CD8-positive, alpha-beta memory T cell (primary cell): ENCODE results near the gene TNPO3. TPM values are rescaled to one million over a fixed set of nuclear protein-coding genes. Genes with fewer than 3 reads are reported as not detected.

Experiments used
- CTCF ChIA-PET: fragments of 350-600 bp; sonication (Branson Sonifier 250); formaldehyde crosslinking; loops from one replicate; lab custom pipeline; 2021; ENCODE audit warnings: antibody characterized with exemption; lab: Charles Lee
- POLR2A ChIA-PET: fragments of 350-600 bp; sonication (Branson Sonifier 250); formaldehyde crosslinking; loops from one replicate; lab custom pipeline; 2021; ENCODE audit warnings: antibody characterized with exemption; lab: Charles Lee
- DNase-seq, 5 donors: peaks; one replicate each; pipeline versions ENCODE4 v3.0.0 to v3.0.0-alpha.2; 2020 to 2022; ENCODE audit warnings: mixed read lengths in 1 of 5
- H3K27ac ChIP-seq: one replicate; pipeline ENCODE4 v1.7.0; 2013; ENCODE audit warnings: low read depth, mild to moderate bottlenecking, low read length, moderate library complexity
- H3K27me3 ChIP-seq: 2 replicates; pipeline ENCODE4 v1.7.0; 2013; ENCODE audit warnings: low read length, mild to moderate bottlenecking; ENCODE audit not compliant: insufficient read depth, poor library complexity, severe bottlenecking
- H3K36me3 ChIP-seq: 2 replicates; pipeline ENCODE4 v1.7.0; 2013; ENCODE audit warnings: mild to moderate bottlenecking, low read length, moderate library complexity; ENCODE audit not compliant: insufficient read depth
- H3K4me1 ChIP-seq: 2 replicates; pipeline ENCODE4 v1.7.0; 2013; ENCODE audit warnings: mild to moderate bottlenecking, low read length, moderate library complexity; ENCODE audit not compliant: insufficient read depth
- H3K4me3 ChIP-seq: 2 replicates; pipeline ENCODE4 v1.7.0; 2013; ENCODE audit warnings: mild to moderate bottlenecking, low read length
- H3K9me3 ChIP-seq: 2 replicates; pipeline ENCODE4 v1.7.0; 2013; ENCODE audit warnings: mild to moderate bottlenecking, low read length
- H3K27ac Mint-ChIP-seq, 8 donors: one replicate each; pipeline ENCODE4 v1.8.0; 2020 to 2021; ENCODE audit warnings: mixed read lengths in 8 of 8, mild to moderate bottlenecking in 6 of 8, inconsistent platforms in 3 of 8, moderate library complexity in 3 of 8
- H3K27me3 Mint-ChIP-seq, 2 donors: one replicate each; pipeline ENCODE4 v1.8.0; 2020 to 2021; ENCODE audit warnings: mixed read lengths in 2 of 2, mild to moderate bottlenecking in 1 of 2, moderate library complexity in 1 of 2
- H3K36me3 Mint-ChIP-seq, 3 donors: one replicate each; pipeline ENCODE4 v1.8.0; 2020 to 2021; ENCODE audit warnings: mixed read lengths in 3 of 3, inconsistent platforms in 1 of 3, mild to moderate bottlenecking in 1 of 3
- H3K4me1 Mint-ChIP-seq, 3 donors: one replicate each; pipeline ENCODE4 v1.8.0; 2020 to 2021; ENCODE audit warnings: mixed read lengths in 3 of 3, inconsistent platforms in 1 of 3, mild to moderate bottlenecking in 1 of 3
- H3K4me3 Mint-ChIP-seq, 7 donors: one replicate each; pipeline ENCODE4 v1.8.0; 2020 to 2021; ENCODE audit warnings: mixed read lengths in 7 of 7, mild to moderate bottlenecking in 6 of 7, moderate library complexity in 4 of 7, inconsistent platforms in 2 of 7
- H3K9me3 Mint-ChIP-seq, 5 donors: one replicate each; pipeline ENCODE4 v1.8.0; 2020 to 2022; ENCODE audit warnings: mixed read lengths in 5 of 5, mild to moderate bottlenecking in 3 of 5, moderate library complexity in 2 of 5, inconsistent platforms in 1 of 5
- polyA plus RNA-seq: library from polyadenylated mRNA; unstranded; fragments of 300-500 nt; fragmentation: Illumina TruSeq; gene quantifications from one replicate; pipeline ENCODE4 v1.2.3, GENCODE V29; 2021
- total RNA-seq, 2 experiments: library from RNA; stranded (reverse); gene quantifications; one replicate each; pipeline ENCODE4 v1.2.3, GENCODE V29; 2021

Gene TNPO3
- total and polyA plus RNA-seq, 3 experiments from 2014 or later, result 43.1 to 82.1 (median 80.5) TPM

- POLR2A ChIA-PET, result no interaction called here
- no peaks in the 10 kb centered on the region for H3K9me3 ChIP-seq
- H3K27me3 ChIP-seq, result peaks cover 19% of the 10 kb centered on the region
- H3K4me3 ChIP-seq, result no peak overlapping the region
- peaks cover 7 to 17% (median 13%) of the 10 kb centered on the region in 3 donors for H3K4me1 Mint-ChIP-seq
- no peak overlapping the region for H3K27ac Mint-ChIP-seq
- no peaks in the 10 kb centered on the region for H3K36me3 Mint-ChIP-seq
- no peaks in the 10 kb centered on the region for H3K4me1 ChIP-seq
- DNase-seq, result peak in 1 of 5 donors; percentile 21
- no peak overlapping the region for H3K27ac ChIP-seq
- no peaks in the 10 kb centered on the region for H3K36me3 ChIP-seq
- peaks cover 40 to 64% of the 10 kb centered on the region in 2 donors for H3K27me3 Mint-ChIP-seq
- H3K4me3 Mint-ChIP-seq, result no peak overlapping the region
- CTCF ChIA-PET, result interaction anchor here (1.6 kb wide), 2 partner anchors 180 to 252 kb away, joined by 3 to 4 read pairs; no protein-coding TSS in a partner anchor
- no peaks in the 10 kb centered on the region for H3K9me3 Mint-ChIP-seq
Observed at GRCh38 chr7:128911423-128912031, 143.4 kb downstream of the TNPO3 start.

- DNase-seq, result peak in 1 of 5 donors; percentile 32
- H3K27me3 Mint-ChIP-seq, result peaks cover 38 to 67% of the 10 kb centered on the region in 2 donors
- peak within 1 kb of the TSS in 1 of 8 donors; percentile 58 for H3K27ac Mint-ChIP-seq
- Histone ChIP-seq H3K36me3 (no peaks in the 10 kb centered on the region), H3K4me3 (no peak within 1 kb of the TSS), H3K27ac (no peak within 1 kb of the TSS), H3K27me3 (peaks cover 16% of the 10 kb centered on the region), H3K4me1 (no peaks in the 10 kb centered on the region), H3K9me3 (no peaks in the 10 kb centered on the region)
- no peaks in the 10 kb centered on the region for H3K9me3 Mint-ChIP-seq
- peaks cover 6 to 13% (median 12%) of the 10 kb centered on the region in 3 donors for H3K4me1 Mint-ChIP-seq
- H3K36me3 Mint-ChIP-seq, result no peaks in the 10 kb centered on the region
- ChIA-PET POLR2A (no interaction called here), CTCF (interaction anchor here (1.6 to 2.1 kb wide), 3 partner anchors 27 to 253 kb away, joined by 3 to 5 read pairs (median 4); no protein-coding TSS in a partner anchor)
- H3K4me3 Mint-ChIP-seq, result no peak within 1 kb of the TSS
Observed at GRCh38 chr7:128910569-128910945, 144.4 kb downstream of the TNPO3 start, which contains the start of gene KCP. Gene KCP, minus strand, starts transcription at chr7:128910709. Its CDS starts 33 bp downstream, at chr7:128910676.

GRCh38 chr7:128909625-128910568, 145.0 kb downstream of the TNPO3 start:
- no peaks in the 10 kb centered on the region for H3K4me1 ChIP-seq
- peaks cover 16% of the 10 kb centered on the region for H3K27me3 ChIP-seq
- DNase-seq, result peak in 1 of 5 donors; percentile 36
- H3K27me3 Mint-ChIP-seq, result peaks cover 35 to 63% of the 10 kb centered on the region in 2 donors
- H3K27ac Mint-ChIP-seq, result peak overlapping the region in 1 of 8 donors; percentile 1
- no peaks in the 10 kb centered on the region for H3K9me3 ChIP-seq
- H3K4me1 Mint-ChIP-seq, result peaks cover 3 to 8% (median 8%) of the 10 kb centered on the region in 3 donors
- no peaks in the 10 kb centered on the region for H3K9me3 Mint-ChIP-seq
- H3K27ac ChIP-seq, result no peak overlapping the region
- ChIA-PET CTCF (interaction anchor here (0.9 to 2.1 kb wide), 4 partner anchors 26 to 254 kb away, joined by 3 to 5 read pairs (median 4); no protein-coding TSS in a partner anchor), POLR2A (no interaction called here)
- H3K4me3 Mint-ChIP-seq, result no peak overlapping the region
- no peaks in the 10 kb centered on the region for H3K36me3 Mint-ChIP-seq
- no peaks in the 10 kb centered on the region for H3K36me3 ChIP-seq
- H3K4me3 ChIP-seq, result no peak overlapping the region

- Mint-ChIP-seq H3K27ac (no peak overlapping the region), H3K4me3 (no peak overlapping the region), H3K27me3 (peaks cover 33 to 62% of the 10 kb centered on the region in 2 donors), H3K4me1 (no peaks in the 10 kb centered on the region), H3K9me3 (no peaks in the 10 kb centered on the region), H3K36me3 (no peaks in the 10 kb centered on the region)
- Histone ChIP-seq H3K4me1 (no peaks in the 10 kb centered on the region), H3K9me3 (no peaks in the 10 kb centered on the region), H3K4me3 (no peak overlapping the region), H3K27ac (no peak overlapping the region), H3K27me3 (peaks cover 7% of the 10 kb centered on the region), H3K36me3 (no peaks in the 10 kb centered on the region)
- DNase-seq, result peak in 1 of 5 donors; percentile 16
- POLR2A ChIA-PET, result no interaction called here
- CTCF ChIA-PET, result interaction anchor here (0.9 to 2.1 kb wide), 4 partner anchors 25 to 183 kb away, joined by 3 to 5 read pairs (median 4); no protein-coding TSS in a partner anchor
Observed at GRCh38 chr7:128908750-128909624, 145.9 kb downstream of the TNPO3 start.

GRCh38 chr7:128906766-128907559, 147.9 kb downstream of the TNPO3 start:
- ChIA-PET POLR2A (no interaction called here), CTCF (interaction anchor here (1.1 to 1.6 kb wide), 2 partner anchors 177 to 185 kb away, joined by 3 read pairs; no protein-coding TSS in a partner anchor)
- Mint-ChIP-seq H3K4me1 (no peaks in the 10 kb centered on the region), H3K4me3 (no peak overlapping the region), H3K27me3 (peaks cover 28 to 63% of the 10 kb centered on the region in 2 donors), H3K36me3 (no peaks in the 10 kb centered on the region), H3K9me3 (no peaks in the 10 kb centered on the region), H3K27ac (no peak overlapping the region)
- peaks cover 3% of the 10 kb centered on the region for H3K27me3 ChIP-seq
- H3K27ac ChIP-seq, result no peak overlapping the region
- no peak overlapping the region for H3K4me3 ChIP-seq
- no peaks in the 10 kb centered on the region for H3K9me3 ChIP-seq
- no peaks in the 10 kb centered on the region for H3K36me3 ChIP-seq
- peak in 1 of 5 donors; percentile 29 for DNase-seq
- H3K4me1 ChIP-seq, result no peaks in the 10 kb centered on the region

GRCh38 chr7:128906001-128906765, 148.7 kb downstream of the TNPO3 start:
- no peak overlapping the region for H3K27ac Mint-ChIP-seq
- no peak overlapping the region for H3K4me3 Mint-ChIP-seq

More at GRCh38 chr7:128906001-128906765, 148.7 kb downstream of the TNPO3 start:
- Histone ChIP-seq H3K9me3 (no peaks in the 10 kb centered on the region), H3K4me3 (no peak overlapping the region), H3K27ac (no peak overlapping the region), H3K36me3 (no peaks in the 10 kb centered on the region), H3K27me3 (no peaks in the 10 kb centered on the region), H3K4me1 (no peaks in the 10 kb centered on the region)
- POLR2A ChIA-PET, result no interaction called here
- Mint-ChIP-seq H3K9me3 (no peaks in the 10 kb centered on the region), H3K36me3 (no peaks in the 10 kb centered on the region), H3K4me1 (no peaks in the 10 kb centered on the region), H3K27me3 (peaks cover 24 to 57% of the 10 kb centered on the region in 2 donors)
- DNase-seq, result peak in 1 of 5 donors; percentile 20
- CTCF ChIA-PET, result interaction anchor here (1.1 kb wide), 1 partner anchor 186 kb away, joined by 3 read pairs; no protein-coding TSS in a partner anchor
